ENCODE results near the gene CACNA1C.
A peak's percentile ranks its signal among the peaks of the same experiment; 100 is the strongest.
"Not testable (repeated sequence)": the region's sequence is repeated elsewhere in the genome, so short reads cannot be mapped to it uniquely, and the experiment has no call there.

The CACNA1C gene

DNA sequence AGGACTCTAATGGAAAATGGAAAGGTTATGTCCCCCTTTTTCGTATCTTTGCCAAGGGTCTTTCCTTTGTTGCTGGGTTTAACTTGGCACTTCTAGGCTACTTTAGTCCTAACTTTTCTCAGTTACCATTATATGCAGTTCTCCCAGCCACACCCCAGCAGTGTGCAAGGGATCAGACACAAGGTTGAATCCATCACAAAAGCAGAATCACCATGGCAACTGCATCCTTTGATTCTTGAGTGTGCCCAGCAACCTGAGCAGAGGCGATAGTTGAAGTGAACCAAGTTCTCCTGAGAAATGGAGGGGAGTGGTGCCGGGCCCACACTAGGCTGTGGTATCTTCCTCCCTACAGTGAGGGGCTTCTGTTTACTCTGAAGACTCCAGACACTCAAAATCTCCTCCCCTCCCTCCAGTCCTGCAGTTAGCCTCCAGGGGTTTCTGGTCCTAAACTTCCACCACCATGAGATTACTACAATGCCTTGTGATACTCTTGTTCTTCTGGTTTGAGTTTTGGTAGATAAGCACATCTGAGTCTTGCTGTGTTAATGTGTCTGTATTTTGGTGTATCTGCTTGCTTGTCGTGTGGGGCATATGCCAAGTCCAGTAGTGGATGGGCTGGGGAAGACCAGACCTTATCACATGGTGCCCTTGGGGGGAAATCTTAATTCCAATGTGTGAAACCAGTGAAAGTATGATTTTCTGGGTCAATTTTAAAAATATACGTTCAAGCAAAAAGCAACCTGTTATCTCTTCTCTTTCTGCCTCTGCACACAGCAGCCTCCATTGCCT is 183.9 kb downstream of the CACNA1C start:
- no peak for DNase-seq

DNA sequence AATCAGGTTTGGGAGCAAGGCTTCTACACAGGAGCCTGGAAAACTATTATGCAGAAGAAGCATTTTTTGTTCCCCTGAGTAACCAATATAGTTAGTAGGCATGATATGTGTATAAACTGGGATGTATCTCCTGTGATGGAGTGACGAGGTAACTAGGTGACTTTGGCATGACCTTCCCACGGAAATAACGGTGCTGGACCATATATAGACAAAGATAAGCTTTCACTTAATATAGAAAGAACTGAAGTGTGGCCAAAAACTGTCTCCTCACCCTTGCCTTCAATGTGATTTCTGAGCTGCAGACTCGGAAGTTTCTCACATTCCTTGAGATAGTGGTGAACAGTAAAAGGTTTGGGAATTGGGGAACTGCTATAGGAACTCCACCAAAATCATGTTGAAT is 185.3 kb downstream of the CACNA1C start:
- no peak for DNase-seq

DNA sequence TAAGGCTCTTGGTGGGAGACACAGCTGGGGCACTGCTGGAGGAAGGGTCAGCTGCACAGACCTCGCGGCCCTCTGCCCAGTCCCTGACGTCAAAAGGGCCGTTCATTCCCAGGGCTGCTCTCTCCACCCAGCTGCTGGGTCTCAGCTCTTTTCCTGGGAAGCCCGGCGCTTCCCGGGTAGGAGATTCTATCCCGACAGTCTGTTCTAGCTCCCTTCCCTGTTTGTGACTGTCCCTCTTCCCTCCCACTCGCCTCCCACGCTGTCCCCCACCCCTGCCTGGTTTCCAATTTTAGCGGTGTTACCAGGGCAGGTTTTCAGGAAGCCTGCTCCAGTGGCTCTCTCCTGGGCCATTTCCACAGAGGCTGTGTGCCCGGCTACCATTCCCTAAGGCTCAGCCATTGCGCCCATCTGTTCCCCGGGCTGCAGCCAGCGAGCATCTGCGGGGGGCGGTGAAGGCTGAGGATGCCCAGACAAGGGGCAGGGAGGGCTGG is 186.6 kb downstream of the CACNA1C start:
- DNase-seq = no peak

DNA sequence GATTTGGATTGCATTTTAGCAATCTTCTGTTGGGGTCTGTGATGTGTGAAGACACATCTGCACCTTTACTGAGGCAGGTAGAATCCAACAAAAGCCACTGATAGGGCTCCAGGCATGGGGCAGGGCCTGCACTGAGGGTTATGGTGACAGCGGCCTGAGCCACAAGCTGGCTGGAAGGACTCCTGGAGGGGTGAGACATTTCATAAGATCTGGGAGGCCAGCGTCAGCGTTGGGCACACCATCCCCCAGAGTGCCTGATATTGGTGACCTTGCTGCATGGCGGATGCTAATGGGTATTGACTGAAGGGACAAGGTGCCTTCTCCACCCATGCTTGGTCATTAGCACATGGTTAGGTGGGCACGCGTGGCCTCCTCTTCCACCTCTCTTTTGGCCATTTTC is 187.6 kb downstream of the CACNA1C start:
- DNase-seq = no peak

DNA sequence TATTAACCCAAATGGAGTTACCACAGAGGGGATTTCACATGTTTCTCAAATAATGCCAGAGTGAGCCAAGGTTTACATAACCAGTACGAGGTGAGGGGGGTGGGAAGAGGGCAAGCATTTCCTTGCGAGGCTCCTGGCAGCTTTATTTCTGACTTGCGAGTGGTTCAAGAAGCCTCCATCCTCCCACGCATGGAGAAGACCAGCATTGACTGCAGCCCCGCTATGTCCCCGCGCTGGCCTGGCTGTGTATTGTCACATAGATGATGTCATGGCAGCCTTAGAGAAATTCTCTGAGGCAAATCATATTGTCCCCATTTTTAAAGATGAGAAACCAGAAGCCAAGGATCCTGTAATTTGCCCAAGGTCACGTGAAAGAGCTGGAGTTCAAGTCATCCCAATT is 188.2 kb downstream of the CACNA1C start:
- no peak for DNase-seq

DNA sequence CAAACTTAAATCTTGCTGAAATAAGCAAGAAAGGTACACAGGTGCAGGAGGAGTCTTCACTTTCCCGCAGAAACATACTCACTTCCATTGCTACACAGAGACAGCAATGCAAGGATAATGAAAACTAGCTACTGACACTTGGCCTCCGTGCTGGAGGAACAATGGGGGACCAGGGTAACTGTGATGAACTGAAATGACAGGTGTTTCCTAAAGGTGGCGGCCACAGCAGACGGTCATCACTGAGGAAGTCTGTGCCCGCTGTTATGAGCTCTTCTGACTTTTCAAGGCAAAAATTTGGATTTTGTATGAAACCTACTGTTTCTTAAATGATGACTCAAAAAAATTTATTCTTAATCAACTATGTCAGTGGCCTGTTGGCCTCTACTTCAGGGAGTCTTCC is 189.4 kb downstream of the CACNA1C start:
- no peak for DNase-seq

DNA sequence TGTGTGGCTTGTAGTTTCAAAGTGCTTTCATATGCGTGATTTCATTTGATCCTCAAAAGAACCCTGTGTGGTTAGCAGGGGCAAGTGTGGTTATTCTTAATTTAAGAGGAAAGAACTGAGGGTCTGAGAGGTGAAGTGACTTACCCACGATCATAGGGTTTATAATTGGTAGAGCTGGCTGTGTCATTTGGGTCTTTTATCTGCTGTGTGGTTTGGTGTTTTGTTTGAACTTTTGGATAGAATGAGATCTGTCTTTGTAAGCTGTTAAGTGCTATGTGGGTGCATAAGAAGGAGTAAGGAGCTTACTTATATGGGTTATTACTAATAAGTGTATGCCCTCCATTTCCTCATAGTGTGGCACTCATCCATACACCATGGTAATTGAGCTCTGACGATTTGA is 190.0 kb downstream of the CACNA1C start:
- no peak for DNase-seq

DNA sequence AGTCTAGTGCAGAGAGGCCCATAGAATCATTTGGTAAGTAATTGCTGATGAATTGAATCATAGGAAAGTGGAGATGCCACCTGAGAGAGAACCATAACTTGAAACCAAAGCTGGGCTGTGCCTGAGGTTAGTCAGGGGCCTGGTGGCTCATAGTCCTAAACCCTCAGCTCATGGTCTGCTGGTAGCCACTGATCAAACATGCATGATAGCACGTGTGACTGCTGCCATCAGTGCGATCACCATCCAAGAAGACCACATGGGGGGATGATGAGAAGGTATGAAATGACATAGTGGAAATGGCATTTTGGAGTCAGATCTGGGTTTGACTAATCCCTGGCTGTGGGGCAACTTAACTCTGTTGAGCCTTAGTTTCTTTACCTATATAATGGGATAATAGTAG is 190.5 kb downstream of the CACNA1C start:
- DNase-seq = no peak

DNA sequence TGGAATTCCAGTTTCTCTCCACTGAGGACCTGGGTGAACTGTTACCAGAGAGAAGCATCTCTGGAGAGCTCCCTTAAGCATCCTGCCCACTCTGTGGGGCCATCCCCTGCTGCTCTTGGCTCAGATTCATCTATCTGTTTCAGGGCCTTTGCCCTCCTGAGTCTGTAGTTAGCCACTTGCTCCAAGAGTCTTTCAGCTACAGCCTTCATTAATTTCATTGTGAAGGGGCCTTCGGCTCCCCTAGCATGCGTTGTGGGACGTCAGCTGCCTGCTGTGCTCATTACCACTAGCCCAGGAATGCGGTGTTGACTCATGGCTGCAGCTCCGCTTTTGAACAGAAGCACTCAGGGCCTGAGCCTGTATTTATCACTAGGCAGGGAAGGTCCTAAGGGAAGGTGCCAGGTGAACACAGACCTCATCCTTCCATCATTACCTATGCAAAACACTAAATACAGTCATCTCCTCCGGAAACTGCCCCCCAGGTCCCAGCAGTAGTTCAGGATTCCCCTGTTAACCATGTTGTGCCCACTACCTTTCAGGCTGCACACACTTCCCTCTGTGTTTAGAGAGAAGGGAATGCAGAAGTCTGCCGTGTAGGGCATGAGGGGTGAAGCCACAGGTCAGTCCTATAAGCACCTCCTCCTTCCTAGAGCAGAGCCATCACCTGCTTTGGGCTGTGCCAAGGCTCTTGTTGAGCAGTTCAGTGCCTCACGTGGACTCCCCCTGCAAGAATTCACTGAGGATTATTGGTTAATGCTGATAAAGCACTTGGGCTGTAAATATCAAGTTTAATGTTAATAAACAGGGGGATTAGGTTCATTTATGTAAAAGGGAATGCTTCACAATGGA is 191.4 kb downstream of the CACNA1C start:
- DNase-seq = no peak

DNA sequence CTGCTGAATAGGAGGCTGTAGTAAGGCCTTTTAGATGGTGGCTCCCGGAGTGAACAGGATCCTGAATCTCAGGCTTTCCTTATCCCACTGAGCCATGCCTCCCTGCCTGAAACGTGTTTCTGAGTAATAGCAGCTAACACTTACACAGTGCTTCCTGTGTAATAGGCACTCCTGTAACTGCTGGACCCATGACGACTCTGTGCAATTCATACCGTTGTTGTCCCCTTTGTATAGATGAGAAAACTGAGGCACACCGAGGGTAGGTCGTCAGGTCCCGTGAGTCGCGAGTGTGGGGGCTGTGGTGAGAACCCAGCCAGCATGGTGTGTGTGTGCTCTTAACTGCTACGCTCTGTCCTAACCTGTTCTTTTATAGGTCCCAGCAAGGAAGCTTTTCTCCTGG is 193.6 kb downstream of the CACNA1C start:
- no peak for DNase-seq

DNA sequence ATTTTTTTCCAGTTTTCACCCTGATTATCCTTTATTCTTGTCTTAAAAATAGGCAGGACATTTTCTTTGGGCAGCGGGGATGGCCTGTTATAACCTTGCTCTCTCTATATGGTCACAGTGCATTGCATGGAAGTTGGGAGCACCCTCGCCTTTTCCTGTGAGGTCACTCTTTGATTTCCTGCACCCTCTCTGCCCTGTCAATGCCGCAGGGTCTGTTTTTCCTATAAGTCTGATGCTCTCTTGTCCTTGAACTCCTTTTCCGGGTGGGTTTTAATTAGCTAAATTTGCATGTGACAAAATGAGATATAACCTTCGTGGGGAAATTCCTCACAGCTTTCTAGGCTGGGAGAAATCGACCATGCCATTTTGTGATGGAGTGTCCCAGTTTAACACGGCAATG is 194.3 kb downstream of the CACNA1C start:
- DNase-seq = no peak

DNA sequence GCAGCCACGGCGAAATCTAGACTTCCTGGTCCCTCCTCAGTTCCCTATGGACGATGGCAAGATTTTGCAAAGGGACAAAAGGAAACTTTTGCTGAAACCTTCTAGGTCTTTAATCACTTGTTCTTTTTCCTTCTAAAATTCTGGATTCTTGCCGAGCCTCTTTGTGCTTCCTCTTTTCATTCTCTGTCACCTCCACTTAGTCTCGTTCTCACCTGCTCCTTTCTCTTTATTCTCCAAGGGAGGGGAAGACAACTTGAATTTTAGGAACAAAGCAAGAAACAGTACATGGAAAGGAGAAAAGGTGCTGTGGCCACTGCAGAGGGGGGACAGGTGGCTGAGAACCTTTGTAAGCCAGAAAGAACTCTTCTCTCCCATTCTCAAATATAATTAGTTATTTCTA is 194.8 kb downstream of the CACNA1C start:
- DNase-seq = no peak

DNA sequence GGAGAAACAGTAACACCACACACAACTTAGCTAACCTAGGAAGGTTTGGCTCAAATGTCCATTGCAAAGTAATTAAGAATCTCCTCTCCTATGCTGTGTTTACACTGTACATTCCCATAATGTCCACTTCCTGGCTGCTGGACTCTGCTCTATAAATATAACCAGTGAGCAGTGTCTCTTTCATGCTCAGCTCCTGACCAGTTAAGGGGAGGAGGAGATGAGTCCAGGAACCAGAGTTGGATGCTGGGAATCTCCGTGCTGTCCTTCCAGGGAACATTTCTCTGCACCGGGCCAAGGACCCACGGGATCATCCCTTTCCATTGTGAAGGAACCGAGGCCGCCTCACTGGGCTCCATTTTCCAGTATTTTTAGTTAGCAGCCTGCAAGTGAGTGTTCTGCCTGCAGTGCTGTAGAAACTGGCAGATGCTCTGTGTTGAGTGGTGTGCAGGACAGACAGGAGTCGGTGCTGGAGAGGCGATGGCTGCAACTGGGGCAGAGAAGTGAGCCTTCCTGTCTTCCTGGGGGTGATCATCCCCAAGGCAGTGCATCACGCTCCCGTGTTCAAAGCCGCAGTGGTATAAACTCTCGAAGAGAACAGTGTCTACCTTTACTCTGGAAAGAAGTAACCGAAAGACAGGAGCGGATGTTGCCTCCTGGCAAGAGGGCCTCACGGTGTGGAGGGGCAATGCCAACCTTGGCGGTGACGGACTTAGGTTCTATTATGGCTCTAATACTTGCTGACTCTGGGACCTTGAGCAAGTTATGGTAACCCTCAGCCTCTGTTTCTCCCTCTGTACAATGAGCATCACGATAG is 195.5 kb downstream of the CACNA1C start:
- no peak for DNase-seq

DNA sequence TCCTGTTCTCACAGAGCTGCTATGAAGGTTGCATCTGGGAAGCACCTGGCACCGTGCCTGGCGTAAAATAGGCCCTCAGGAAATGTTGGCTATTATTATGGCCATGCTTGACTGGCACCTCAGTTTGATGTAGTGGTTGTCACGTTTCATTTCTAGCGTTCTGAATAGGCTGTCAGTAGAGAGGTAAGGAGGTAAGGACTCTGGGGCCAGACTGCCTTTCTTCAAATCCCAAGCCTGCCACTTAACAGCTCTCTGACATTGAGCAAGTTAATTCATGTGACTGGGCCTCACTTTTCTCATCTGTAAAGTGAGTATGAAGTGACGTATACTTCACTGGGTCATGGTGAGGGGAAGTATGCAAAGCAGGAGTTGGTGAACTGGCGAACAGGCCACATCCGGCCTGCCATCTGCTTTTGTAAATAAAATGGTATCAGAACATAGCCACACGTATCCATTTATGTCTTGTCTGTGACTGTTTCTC is 196.2 kb downstream of the CACNA1C start:
- DNase-seq = no peak

DNA sequence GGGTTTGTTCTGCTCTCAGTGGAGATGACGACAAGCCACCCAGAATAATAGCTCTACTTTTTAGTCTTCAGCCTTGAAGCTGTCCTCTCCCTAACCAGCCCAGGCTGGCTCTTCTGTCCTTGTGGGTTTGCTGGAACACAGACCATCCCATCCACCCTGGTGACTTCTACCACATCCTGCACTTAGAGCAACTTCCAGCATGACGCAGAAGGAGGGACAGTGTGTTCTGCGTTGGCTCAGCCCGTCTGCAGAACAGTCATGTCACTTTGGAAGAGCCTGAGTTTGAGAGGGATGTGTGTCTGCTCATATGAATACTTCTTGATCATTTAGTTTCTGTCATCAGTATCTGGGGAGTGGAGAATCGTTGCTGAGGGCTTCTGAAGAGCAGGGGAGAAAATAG is 198.0 kb downstream of the CACNA1C start:
- DNase-seq = no peak

DNA sequence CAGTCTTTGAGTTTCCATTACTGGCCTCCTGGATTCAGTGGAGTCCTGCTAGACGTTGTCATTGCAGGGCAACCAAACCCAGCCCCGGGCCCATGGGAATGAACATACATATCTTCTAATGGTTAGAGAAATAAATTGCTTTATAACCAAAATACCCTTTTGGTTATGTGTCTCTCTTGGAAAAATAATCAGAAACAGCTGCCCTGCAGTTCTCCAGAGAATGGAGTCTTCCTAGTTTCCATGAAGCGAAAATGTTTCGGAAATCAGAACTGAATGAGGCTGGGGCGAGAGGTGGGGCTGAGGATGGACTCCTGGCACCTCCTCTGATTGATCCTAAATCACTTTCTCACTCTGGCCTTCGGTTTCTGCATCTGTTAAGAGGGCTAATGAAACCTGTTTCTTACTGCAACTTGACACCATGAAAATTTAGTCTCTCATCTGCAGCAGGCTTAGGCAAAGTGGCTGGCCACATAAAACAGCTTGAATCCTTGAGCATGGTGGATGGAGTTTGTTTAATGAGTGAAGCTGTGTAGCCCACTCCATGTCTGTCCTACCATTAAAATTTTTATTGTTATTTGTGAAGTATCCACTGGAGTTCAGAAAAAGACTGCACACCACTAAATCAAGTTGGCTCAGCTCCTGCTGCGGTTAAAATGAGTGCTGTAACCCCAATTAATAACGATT is 198.9 kb downstream of the CACNA1C start:
- DNase-seq = no peak

DNA sequence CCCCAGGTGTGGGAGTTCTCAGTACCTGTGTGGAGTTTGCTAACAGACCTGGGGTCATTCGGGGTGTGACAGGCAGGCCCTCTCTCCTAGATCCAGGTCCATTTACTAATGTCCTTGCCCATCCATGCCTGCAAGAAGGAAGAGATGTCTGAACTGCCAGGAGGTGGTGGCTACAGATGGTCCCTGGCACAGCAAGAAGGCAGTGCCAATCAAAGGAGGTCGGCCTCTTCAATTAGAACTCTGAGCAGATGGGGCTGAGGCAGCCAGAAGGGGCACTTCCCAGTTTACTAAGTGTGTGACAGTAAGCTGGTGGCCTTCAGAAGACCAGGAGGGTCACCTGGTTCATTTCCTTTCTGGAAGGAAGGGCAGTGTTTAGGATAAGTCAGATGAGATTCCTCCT is 202.5 kb downstream of the CACNA1C start:
- no peak for DNase-seq

DNA sequence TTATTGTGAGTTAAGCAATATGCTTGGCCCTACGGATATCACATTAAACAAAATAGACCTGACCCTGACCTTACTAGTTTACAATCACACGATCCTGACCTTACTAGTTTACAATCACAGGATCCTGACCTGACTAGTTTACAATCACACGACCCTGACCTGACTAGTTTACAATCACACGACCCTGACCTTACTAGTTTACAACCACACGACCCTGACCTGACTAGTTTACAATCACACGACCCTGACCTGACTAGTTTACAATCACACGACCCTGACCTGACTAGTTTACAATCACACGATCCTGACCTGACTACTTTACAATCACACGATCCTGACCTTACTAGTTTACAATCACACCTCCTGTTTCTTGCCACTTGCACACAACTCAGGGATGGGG is 202.9 kb downstream of the CACNA1C start:
- DNase-seq = not testable (repeated sequence)

DNA sequence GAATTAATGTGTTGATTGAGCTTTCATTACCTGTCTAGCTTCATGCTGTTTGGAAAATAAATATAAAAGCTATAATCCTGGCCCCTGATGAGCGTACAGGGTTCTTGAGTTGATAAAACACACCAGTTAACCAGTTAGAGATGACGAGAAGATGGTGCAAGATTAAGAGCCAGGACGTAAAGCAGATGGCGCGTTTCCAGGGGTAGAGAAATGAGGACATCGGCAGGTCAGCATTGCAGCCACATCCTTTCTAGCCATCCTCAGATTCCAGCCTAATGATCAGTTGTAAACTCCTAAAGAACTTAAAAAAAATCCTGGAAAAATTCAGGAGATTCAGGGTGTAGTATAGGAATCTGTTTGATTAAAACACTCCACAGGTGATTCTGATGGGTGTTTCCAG is 203.7 kb downstream of the CACNA1C start:
- DNase-seq = no peak

DNA sequence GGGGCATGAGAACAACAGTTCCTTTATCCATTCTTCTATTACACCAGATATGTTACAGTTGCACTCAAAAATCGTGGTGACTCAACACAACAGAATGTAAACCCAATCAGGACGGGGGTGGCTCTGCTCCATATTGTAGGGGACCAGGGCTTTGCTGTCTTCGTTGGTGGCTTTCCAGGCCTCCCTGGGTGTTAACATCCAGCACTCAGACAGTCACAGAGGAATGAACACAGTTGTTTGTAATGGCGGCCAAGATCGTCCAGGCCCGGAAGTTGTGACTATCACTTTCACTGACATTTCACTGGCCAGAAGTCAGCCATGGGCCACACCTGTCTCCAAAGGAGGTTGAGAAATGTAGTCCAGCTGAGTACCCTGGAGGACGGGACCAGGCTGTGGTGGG is 204.1 kb downstream of the CACNA1C start:
- no peak for DNase-seq

DNA sequence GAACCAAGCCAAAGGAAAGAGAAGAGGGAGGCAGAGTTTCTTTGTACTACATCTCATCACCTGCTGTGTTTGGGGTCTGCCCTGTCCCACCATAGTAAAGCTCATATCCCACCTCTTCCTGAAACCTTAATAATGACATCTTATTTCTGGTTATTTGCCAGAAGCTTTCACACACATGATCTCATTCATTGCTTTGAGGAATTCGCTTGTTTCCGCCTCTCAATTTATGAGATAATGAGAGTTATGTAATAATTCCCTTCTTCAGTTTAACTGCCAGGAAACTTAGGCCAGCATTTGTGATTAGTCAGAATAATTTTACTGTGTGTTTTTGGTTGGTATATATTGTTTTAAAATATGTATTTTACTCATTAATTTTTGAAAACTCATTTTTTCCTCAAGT is 205.2 kb downstream of the CACNA1C start:
- DNase-seq = peak; percentile 75

DNA sequence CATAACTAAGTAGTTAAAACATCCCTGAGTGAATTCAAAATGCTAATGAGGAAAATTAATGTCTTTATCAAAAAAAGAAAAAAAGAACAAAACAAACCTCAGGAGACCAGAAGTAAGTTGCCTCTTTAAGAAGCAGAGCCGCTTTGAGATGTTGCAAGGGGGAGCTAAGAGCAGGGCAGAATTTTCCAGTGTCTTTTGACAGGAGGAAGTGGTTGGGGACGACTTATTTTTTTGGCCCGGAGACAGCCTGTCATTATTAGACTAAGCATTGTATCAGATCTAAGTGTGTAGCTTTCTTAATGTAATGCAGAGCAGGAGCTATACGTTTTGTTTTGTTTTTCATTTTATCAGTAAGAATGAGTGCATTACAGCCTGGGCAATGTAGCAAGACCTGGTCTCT is 206.6 kb downstream of the CACNA1C start:
- DNase-seq = peak; percentile 70

DNA sequence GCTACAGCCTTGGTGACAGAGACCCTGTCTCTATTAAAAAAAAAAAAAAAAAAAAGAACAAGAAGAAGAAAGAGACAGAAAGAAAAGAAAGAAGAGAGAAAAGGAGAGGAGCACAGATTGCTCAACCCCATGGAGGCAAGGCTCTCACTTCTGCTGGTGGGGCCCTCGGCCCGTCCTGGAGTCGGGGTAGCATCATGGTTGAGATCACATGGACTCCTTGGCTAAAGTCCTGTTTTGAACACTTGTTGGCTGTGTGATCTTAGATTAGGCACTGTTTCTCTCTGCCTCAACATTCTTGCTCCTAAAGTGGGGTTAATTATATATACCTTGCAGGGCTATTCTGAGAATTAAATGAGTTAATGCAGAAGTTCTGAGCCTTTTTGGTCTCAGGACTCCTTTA is 207.7 kb downstream of the CACNA1C start:
- DNase-seq = peak; percentile 11
